ENCODE measurements around the gene UVRAG.

DNA sequence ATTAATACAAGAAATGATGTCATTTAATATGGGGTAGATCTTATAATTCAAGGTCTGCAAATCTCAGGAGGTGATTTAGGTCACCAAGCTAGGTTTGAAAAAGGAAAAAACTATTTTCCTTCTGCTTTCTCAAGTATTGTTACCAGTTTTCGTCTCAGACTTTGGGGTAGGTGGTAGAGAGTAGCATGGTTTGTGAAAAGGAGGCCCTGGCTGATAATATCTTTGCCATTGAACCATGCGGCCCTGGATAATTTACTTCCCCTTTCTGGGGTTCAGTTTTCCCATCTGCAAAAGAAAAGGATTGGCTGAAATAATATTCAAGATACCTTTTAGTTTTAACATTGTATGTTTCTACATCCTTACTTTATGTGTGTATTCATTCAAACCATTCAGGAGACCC lies 299.2 kb downstream of the UVRAG start:
- TF ChIP-seq, protein P1, sequence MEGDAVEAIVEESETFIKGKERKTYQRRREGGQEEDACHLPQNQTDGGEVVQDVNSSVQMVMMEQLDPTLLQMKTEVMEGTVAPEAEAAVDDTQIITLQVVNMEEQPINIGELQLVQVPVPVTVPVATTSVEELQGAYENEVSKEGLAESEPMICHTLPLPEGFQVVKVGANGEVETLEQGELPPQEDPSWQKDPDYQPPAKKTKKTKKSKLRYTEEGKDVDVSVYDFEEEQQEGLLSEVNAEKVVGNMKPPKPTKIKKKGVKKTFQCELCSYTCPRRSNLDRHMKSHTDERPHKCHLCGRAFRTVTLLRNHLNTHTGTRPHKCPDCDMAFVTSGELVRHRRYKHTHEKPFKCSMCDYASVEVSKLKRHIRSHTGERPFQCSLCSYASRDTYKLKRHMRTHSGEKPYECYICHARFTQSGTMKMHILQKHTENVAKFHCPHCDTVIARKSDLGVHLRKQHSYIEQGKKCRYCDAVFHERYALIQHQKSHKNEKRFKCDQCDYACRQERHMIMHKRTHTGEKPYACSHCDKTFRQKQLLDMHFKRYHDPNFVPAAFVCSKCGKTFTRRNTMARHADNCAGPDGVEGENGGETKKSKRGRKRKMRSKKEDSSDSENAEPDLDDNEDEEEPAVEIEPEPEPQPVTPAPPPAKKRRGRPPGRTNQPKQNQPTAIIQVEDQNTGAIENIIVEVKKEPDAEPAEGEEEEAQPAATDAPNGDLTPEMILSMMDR (IDR thresholded peaks at IDR 0.05): no peak
- TF ChIP-seq POLR2A (IDR thresholded peaks at IDR 0.05) (no peak), POLR2AphosphoS5 (IDR thresholded peaks at IDR 0.05; ENCODE audit: insufficient read depth in 1 of 2, low read depth in 1 of 2) (no peak)
